ENCODE data around the gene LCN10. TPM values are rescaled to one million over a fixed set of nuclear protein-coding genes. Genes with fewer than 3 reads are reported as not detected.

The LCN10 gene
- polyA plus RNA-seq, 2 of the 4 experiments (the other 2 are of a cell fraction) = not detected

- H3K27ac ChIP-seq = 0 out of 6 replicates have a peak overlapping the region, but pooled peaks of 1 of the 2 experiments have one; percentile 36
- no peak overlapping the region for H3K4me3 ChIP-seq
- DNase-seq (ENCODE audit: low read depth in 1 of 2, low spot score in 1 of 2) (no peak), ATAC-seq (no peak), FAIRE-seq (no peak)
- 88% methylated on average over 14 of the region's 14 CpGs for WGBS (ENCODE audit: missing lambda C conversion rate)
- ChIA-PET CTCF (interaction anchor here (1.0 to 28.0 kb wide), 4 partner anchors 15 to 265 kb away, joined by 3 to 625 read pairs (median 8); partner anchors contain the start of gene TMEM141), POLR2A (interaction anchor here (1.3 kb wide), 1 partner anchor 36 kb away, joined by 4 read pairs; no protein-coding TSS in a partner anchor)
- TF ChIP-seq NR3C1 (IDR thresholded peaks at IDR 0.05) = no peak
- no peak for TF ChIP-seq HOXA7 (CRISPR knock-in tag; IDR thresholded peaks at IDR 0.05)
- no peaks in the 10 kb centered on the region for H3K9me3 ChIP-seq
- peak overlapping the region; percentile 66; the same call in 1 of the 3 replicates for H3K4me2 ChIP-seq
- peaks cover 16% of the 10 kb centered on the region for H3K4me1 ChIP-seq
These were observed 20.9 kb upstream of the LCN10 start for GRCh38 chr9:136763649-136764035.

- Histone ChIP-seq H3K4me3 (no peak overlapping the region), H3K9me3 (no peaks in the 10 kb centered on the region), H3K4me2 (peak overlapping the region; percentile 66), H3K27ac (peak overlapping the region in 1 of 2 experiments; percentile 68; a peak in 3 of 6 replicates), H3K4me1 (peaks cover 16% of the 10 kb centered on the region)
- DNase-seq (ENCODE audit: low read depth in 1 of 2, low spot score in 1 of 2) (peak; percentile 49 to 79), FAIRE-seq (no peak), ATAC-seq (peak; percentile 21 to 68; a peak in 4 of 6 replicates)
- POLR2A ChIA-PET = interaction anchor here (1.3 kb wide), 1 partner anchor 35 kb away, joined by 4 read pairs; no protein-coding TSS in a partner anchor
- CTCF ChIA-PET = interaction anchor here (1.0 to 28.0 kb wide), 5 partner anchors 15 to 34 kb away, joined by 3 to 625 read pairs (median 11); partner anchors contain the start of genes LCN10, LCN6 and TMEM141
- TF ChIP-seq POLR2A (IDR thresholded peaks at IDR 0.05; ENCODE audit: low read length) (peak; percentile 22; the same call in 1 of the 2 replicates), NFE2L2 (conservative IDR thresholded peaks at IDR 0.05; ENCODE audit: low read length) (no peak)
- WGBS (ENCODE audit: missing lambda C conversion rate) = 52% methylated on average over 20 of the region's 37 CpGs
These were observed 20.3 kb upstream of the LCN10 start for GRCh38 chr9:136762915-136763648.

DNA sequence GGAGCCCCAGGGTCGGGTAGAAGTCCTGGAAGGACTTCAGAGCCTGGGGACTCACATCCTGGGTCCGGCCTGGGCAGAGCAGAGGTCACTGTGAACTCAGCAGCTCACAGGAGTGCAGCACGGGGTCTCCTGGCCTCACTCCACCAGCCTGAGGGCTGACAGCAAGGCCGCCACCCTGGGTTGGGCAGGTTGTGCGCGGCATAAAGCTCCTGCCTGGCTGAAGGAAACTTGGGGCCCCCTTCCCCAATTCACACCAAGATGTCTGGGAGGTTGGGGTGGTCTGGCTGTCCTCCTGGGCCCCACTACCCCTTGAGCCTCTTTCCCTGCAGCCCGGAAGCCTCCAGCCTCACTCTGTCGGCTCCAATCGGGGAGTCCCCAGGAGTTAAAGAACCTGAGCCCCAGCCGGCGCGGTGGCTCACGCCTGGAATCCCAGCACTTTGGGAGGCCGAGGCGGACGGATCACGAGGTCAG, 19.5 kb upstream of the LCN10 start:
- peak overlapping the region in 1 of 2 experiments; percentile 14; a peak in 2 of 6 replicates for H3K27ac ChIP-seq
- no peaks in the 10 kb centered on the region for H3K9me3 ChIP-seq
- H3K4me2 ChIP-seq = no peak overlapping the region; the same call in 2 of the 3 replicates
- ATAC-seq (no peak), DNase-seq (ENCODE audit: low read depth in 1 of 2, low spot score in 1 of 2) (no peak), FAIRE-seq (no peak)
- 88% methylated on average over 11 of the region's 17 CpGs for WGBS (ENCODE audit: missing lambda C conversion rate)
- H3K4me3 ChIP-seq = no peak overlapping the region
- TF ChIP-seq MAZ (IDR thresholded peaks at IDR 0.05; ENCODE audit: borderline replicate concordance, low read depth, low read length) (no peak), E2F6 (IDR thresholded peaks at IDR 0.05; ENCODE audit: borderline replicate concordance, low read depth) (no peak), RFX5 (IDR thresholded peaks at IDR 0.05) (no peak), HOXB5 (CRISPR knock-in tag; IDR thresholded peaks at IDR 0.05) (no peak), HOXA7 (CRISPR knock-in tag; IDR thresholded peaks at IDR 0.05) (no peak), CHD2 (IDR thresholded peaks at IDR 0.05; ENCODE audit: low read length, partially characterized antibody) (no peak), ELK1 (IDR thresholded peaks at IDR 0.05; ENCODE audit: low read depth, low read length) (no peak), USF2 (IDR thresholded peaks at IDR 0.05) (no peak), HDAC2 (IDR thresholded peaks at IDR 0.05) (no peak), CBX8 (IDR thresholded peaks at IDR 0.05) (no peak), PBX3 (IDR thresholded peaks at IDR 0.05) (no peak), CHD4 (IDR thresholded peaks at IDR 0.05; ENCODE audit: borderline replicate concordance) (no peak), EHMT2 (IDR thresholded peaks at IDR 0.05; ENCODE audit: low read depth) (no peak), SREBF2 (IDR thresholded peaks at IDR 0.05) (no peak), HMGXB4 (CRISPR knock-in tag; IDR thresholded peaks at IDR 0.05; ENCODE audit: borderline replicate concordance) (no peak), BHLHE40 (IDR thresholded peaks at IDR 0.05; ENCODE audit: low read depth, low read length) (no peak), ZFP36 (IDR thresholded peaks at IDR 0.05; ENCODE audit: borderline replicate concordance, partially characterized antibody) (no peak), RARB (CRISPR knock-in tag; IDR thresholded peaks at IDR 0.05) (no peak)
- TF ChIP-seq, protein P1, sequence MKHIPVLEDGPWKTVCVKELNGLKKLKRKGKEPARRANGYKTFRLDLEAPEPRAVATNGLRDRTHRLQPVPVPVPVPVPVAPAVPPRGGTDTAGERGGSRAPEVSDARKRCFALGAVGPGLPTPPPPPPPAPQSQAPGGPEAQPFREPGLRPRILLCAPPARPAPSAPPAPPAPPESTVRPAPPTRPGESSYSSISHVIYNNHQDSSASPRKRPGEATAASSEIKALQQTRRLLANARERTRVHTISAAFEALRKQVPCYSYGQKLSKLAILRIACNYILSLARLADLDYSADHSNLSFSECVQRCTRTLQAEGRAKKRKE (CRISPR knock-in tag; IDR thresholded peaks at IDR 0.05; ENCODE audit: low read depth) = no peak
- ChIA-PET POLR2A (no interaction called here), CTCF (interaction anchor here (1.3 to 28.0 kb wide), 5 partner anchors 16 to 38 kb away, joined by 4 to 625 read pairs (median 11); partner anchors contain the start of genes LCN10, LCN6 and TMEM141)
- H3K4me1 ChIP-seq = peaks cover 16% of the 10 kb centered on the region

All from A549 (cell line).